Measurements from ENCODE around the gene ROR1. TPM values are rescaled to one million over a fixed set of nuclear protein-coding genes. Genes with fewer than 3 reads are reported as not detected.

ROR1 gene
- total and polyA plus RNA-seq, 2 donors (not counting 1 experiment from before 2014, with no cell fraction given) = 0.46 to 16.0 TPM

- DNase-seq = no peak
- Histone ChIP-seq H4K20me1 (ENCODE audit: control insufficient read depth, insufficient read depth, low read length, poor library complexity, severe bottlenecking) (no peaks in the 10 kb centered on the region), H3K4me1 (ENCODE audit: control insufficient read depth in 2 of 2, insufficient read depth in 2 of 2, low read length in 2 of 2) (no peaks in the 10 kb centered on the region), H3K27ac (ENCODE audit: low read length in 2 of 2) (no peak overlapping the region), H2AFZ (ENCODE audit: insufficient read depth, low read depth, low read length, poor library complexity, severe bottlenecking) (no peak overlapping the region), H3K9me3 (ENCODE audit: control extremely low read depth in 1 of 3, control insufficient read depth in 2 of 3, insufficient read depth in 1 of 3, low read length in 2 of 3) (no peaks in the 10 kb centered on the region), H3K36me3 (replicated peaks in 1 of 2; ENCODE audit: control extremely low read depth in 1 of 2, control insufficient read depth in 1 of 2, extremely low read depth in 1 of 2, insufficient read depth in 2 of 2, low read length in 1 of 2) (no peaks in the 10 kb centered on the region), H3K9ac (ENCODE audit: low read length) (no peak overlapping the region), H3K27me3 (replicated peaks in 1 of 4; ENCODE audit: control extremely low read depth in 1 of 4, control insufficient read depth in 3 of 4, insufficient read depth in 4 of 4, low read length in 3 of 4) (no peaks in the 10 kb centered on the region), H3K4me3 (ENCODE audit: control extremely low read depth in 1 of 5, extremely low read depth in 1 of 5, insufficient read depth in 1 of 5, low read depth in 2 of 5, low read length in 4 of 5) (no peak overlapping the region), H3K4me2 (replicated peaks; ENCODE audit: low read depth, low read length, poor library complexity, severe bottlenecking) (no peak overlapping the region), H3K79me2 (ENCODE audit: control insufficient read depth, insufficient read depth, low read length) (no peaks in the 10 kb centered on the region)
- no peak for TF ChIP-seq CTCF (IDR thresholded peaks at IDR 0.05)
- no peak for TF ChIP-seq EZH2 (IDR thresholded peaks at IDR 0.05; ENCODE audit: borderline replicate concordance, insufficient read depth, low read depth, low read length, poor library complexity, severe bottlenecking)
- ATAC-seq (ENCODE audit: low read depth) = no peak
- no peaks in the 10 kb centered on the region for H3K4me1 Mint-ChIP-seq
- H3K27ac Mint-ChIP-seq = no peak overlapping the region
- ChIA-PET POLR2A (no interaction called here), CTCF (no interaction called here)
- H3K27me3 Mint-ChIP-seq = no peaks in the 10 kb centered on the region
- intact Hi-C loops (cut with micrococcal nuclease) = no loop called here
- WGBS (ENCODE audit: insufficient coverage) = 92% methylated on average over 2 of the region's 2 CpGs
- no peak overlapping the region for H3K4me3 Mint-ChIP-seq
- no peaks in the 10 kb centered on the region for H3K9me3 Mint-ChIP-seq (ENCODE audit: insufficient read depth)
Observed at GRCh38 chr1:64036549-64036948, 262.7 kb downstream of the ROR1 start.

GRCh38 chr1:64038119-64038518, 264.3 kb downstream of the ROR1 start:
- 96% methylated on average over 3 of the region's 4 CpGs for WGBS (ENCODE audit: insufficient coverage)
- TF ChIP-seq EZH2 (IDR thresholded peaks at IDR 0.05; ENCODE audit: borderline replicate concordance, insufficient read depth, low read depth, low read length, poor library complexity, severe bottlenecking) (no peak), CTCF (IDR thresholded peaks at IDR 0.05) (no peak)
- Histone ChIP-seq H3K9ac (ENCODE audit: low read length) (no peak overlapping the region), H3K4me2 (replicated peaks; ENCODE audit: low read depth, low read length, poor library complexity, severe bottlenecking) (no peak overlapping the region), H2AFZ (ENCODE audit: insufficient read depth, low read depth, low read length, poor library complexity, severe bottlenecking) (no peak overlapping the region), H3K4me3 (ENCODE audit: control extremely low read depth in 1 of 5, extremely low read depth in 1 of 5, insufficient read depth in 1 of 5, low read depth in 2 of 5, low read length in 4 of 5) (no peak overlapping the region), H3K36me3 (replicated peaks in 1 of 2; ENCODE audit: control extremely low read depth in 1 of 2, control insufficient read depth in 1 of 2, extremely low read depth in 1 of 2, insufficient read depth in 2 of 2, low read length in 1 of 2) (no peaks in the 10 kb centered on the region), H3K4me1 (ENCODE audit: control insufficient read depth in 2 of 2, insufficient read depth in 2 of 2, low read length in 2 of 2) (no peaks in the 10 kb centered on the region), H4K20me1 (ENCODE audit: control insufficient read depth, insufficient read depth, low read length, poor library complexity, severe bottlenecking) (no peaks in the 10 kb centered on the region), H3K79me2 (ENCODE audit: control insufficient read depth, insufficient read depth, low read length) (no peaks in the 10 kb centered on the region), H3K27me3 (replicated peaks in 1 of 4; ENCODE audit: control extremely low read depth in 1 of 4, control insufficient read depth in 3 of 4, insufficient read depth in 4 of 4, low read length in 3 of 4) (no peaks in the 10 kb centered on the region), H3K9me3 (ENCODE audit: control extremely low read depth in 1 of 3, control insufficient read depth in 2 of 3, insufficient read depth in 1 of 3, low read length in 2 of 3) (no peaks in the 10 kb centered on the region), H3K27ac (ENCODE audit: low read length in 2 of 2) (no peak overlapping the region)
- DNase-seq (no peak), ATAC-seq (ENCODE audit: low read depth) (no peak)
- POLR2A ChIA-PET = no interaction called here
- Mint-ChIP-seq H3K27me3 (peaks cover 1% of the 10 kb centered on the region), H3K4me3 (no peak overlapping the region), H3K27ac (no peak overlapping the region), H3K9me3 (ENCODE audit: insufficient read depth) (no peaks in the 10 kb centered on the region), H3K4me1 (no peaks in the 10 kb centered on the region)
- intact Hi-C loops (cut with micrococcal nuclease) = no loop called here
- CTCF ChIA-PET = no interaction called here
